H1 (cell line): ENCODE measurements around the gene CDK9. TPM values are rescaled to one million over a fixed set of nuclear protein-coding genes. Genes with fewer than 3 reads are reported as not detected.

Experiments used
- CTCF ChIA-PET: fragments of 300-600 bp; sonication (Branson Sonifier 250); formaldehyde crosslinking; loops from one replicate; lab custom pipeline; 2021; ENCODE audit not compliant: partially characterized antibody; lab: Charles Lee
- POLR2A ChIA-PET: fragments of 300-600 bp; sonication (Branson Sonifier 250); formaldehyde crosslinking; loops from one replicate; lab custom pipeline; 2021; ENCODE audit warnings: inconsistent platforms; ENCODE audit not compliant: partially characterized antibody; lab: Charles Lee
- DNase-seq, 2 experiments: peaks; one replicate each; pipeline versions ENCODE4 v3.0.0 to v3.0.0-alpha.2; 2010 to 2022; ENCODE audit warnings: low spot score in 2 of 2, low read depth in 1 of 2, mixed read lengths in 1 of 2
- FAIRE-seq: peaks from 2 replicates; lab custom pipeline; 2011; peaks lifted over from hg19 to GRCh38; lab: Jason Lieb, UNC
- H2AFZ ChIP-seq: 2 replicates; pipeline ENCODE4 v1.8.1; 2012; ENCODE audit warnings: low read length, inconsistent platforms
- H2AK5ac ChIP-seq: 2 replicates; pipeline ENCODE4 v1.6.1; 2013; ENCODE audit warnings: low read depth, low read length
- H2BK120ac ChIP-seq: replicated peaks from 2 replicates; pipeline ENCODE3; 2013; ENCODE audit warnings: low read depth, low read length, inconsistent platforms
- H2BK12ac ChIP-seq: 2 replicates; pipeline ENCODE4 v1.6.1; 2013; ENCODE audit warnings: low read depth, low read length
- H2BK15ac ChIP-seq: 2 replicates; pipeline ENCODE4 v1.6.1; 2013; ENCODE audit warnings: low read length
- H2BK20ac ChIP-seq: 2 replicates; pipeline ENCODE4 v1.6.1; 2013; ENCODE audit warnings: low read length
- H2BK5ac ChIP-seq: 2 replicates; pipeline ENCODE4 v1.6.1; 2013; ENCODE audit warnings: low read depth, low read length
- H3K14ac ChIP-seq: 2 replicates; pipeline ENCODE4 v1.6.1; 2013; ENCODE audit warnings: inconsistent platforms; ENCODE audit not compliant: insufficient read length
- H3K18ac ChIP-seq: 2 replicates; pipeline ENCODE4 v1.6.1; 2013; ENCODE audit warnings: low read length; ENCODE audit errors: extremely low read depth
- H3K23ac ChIP-seq: 2 replicates; pipeline ENCODE4 v1.6.1; 2013; ENCODE audit warnings: inconsistent platforms; ENCODE audit not compliant: insufficient read length
- H3K23me2 ChIP-seq: 2 replicates; pipeline ENCODE4 v1.6.1; 2013; ENCODE audit warnings: low read depth, low read length
- H3K27ac ChIP-seq: 2 replicates; pipeline ENCODE4 v1.6.1; 2011; ENCODE audit warnings: low read depth, low read length, inconsistent platforms
- H3K27me3 ChIP-seq, 4 experiments: replicated peaks in 1 of 4; 1 replicate in 1 of 4; 2 replicates in 3 of 4; pipeline versions ENCODE4 v1.6.1 to v1.8.1; 2011 to 2013; ENCODE audit warnings: low read length in 3 of 4, mild to moderate bottlenecking in 3 of 4, inconsistent platforms in 2 of 4, mixed read lengths in 2 of 4, moderate library complexity in 1 of 4; ENCODE audit not compliant: control insufficient read depth in 3 of 4, insufficient read depth in 3 of 4; ENCODE audit errors: extremely low read depth in 1 of 4
- H3K36me3 ChIP-seq, 4 experiments: 2 replicates each; pipeline versions ENCODE4 v1.6.1 to v1.8.1; 2011 to 2013; ENCODE audit warnings: mild to moderate bottlenecking in 4 of 4, low read length in 3 of 4, moderate library complexity in 2 of 4, control low read depth in 1 of 4, inconsistent platforms in 1 of 4; ENCODE audit not compliant: insufficient read depth in 4 of 4, control insufficient read depth in 2 of 4
- H3K4ac ChIP-seq: replicated peaks from 2 replicates; pipeline ENCODE3; 2013; ENCODE audit warnings: low read length, low read depth, mixed read lengths, inconsistent platforms; ENCODE audit not compliant: insufficient read length
- H3K4me1 ChIP-seq, 4 experiments: replicated peaks in 1 of 4; 1 replicate in 1 of 4; 2 replicates in 3 of 4; pipeline versions ENCODE4 v1.6.1 to v1.8.1; 2011 to 2013; ENCODE audit warnings: low read length in 3 of 4, inconsistent platforms in 2 of 4, mixed read lengths in 1 of 4; ENCODE audit not compliant: insufficient read depth in 4 of 4, control insufficient read depth in 3 of 4
- H3K4me2 ChIP-seq, 2 experiments: 2 replicates each; pipeline versions ENCODE4 v1.6.1 to v1.8.1; 2011 to 2013; ENCODE audit warnings: low read depth in 2 of 2, low read length in 2 of 2, control low read depth in 1 of 2, inconsistent platforms in 1 of 2, mild to moderate bottlenecking in 1 of 2; ENCODE audit not compliant: insufficient read depth in 1 of 2
- H3K4me3 ChIP-seq, 4 experiments: fragments of 200-600, 300-600 bp in 1 of 4; sonication (generic), shearing (Covaris generic), sonication (Bioruptor Twin) in 1 of 4; 2 replicates each; pipeline versions ENCODE4 v1.5.1 to v1.8.1; 2011 to 2016; ENCODE audit warnings: low read length in 4 of 4, low read depth in 3 of 4, control low read depth in 2 of 4, inconsistent platforms in 2 of 4, mild to moderate bottlenecking in 2 of 4, mixed read lengths in 1 of 4, moderate library complexity in 1 of 4; ENCODE audit not compliant: insufficient read depth in 2 of 4; ENCODE audit errors: extremely low read depth in 1 of 4
- H3K56ac ChIP-seq: replicated peaks from 2 replicates; pipeline ENCODE3; 2013; ENCODE audit warnings: low read depth, mild to moderate bottlenecking, mixed read lengths, low read length, inconsistent platforms; ENCODE audit not compliant: insufficient read length
- H3K79me1 ChIP-seq: 2 replicates; pipeline ENCODE4 v1.6.1; 2013; ENCODE audit warnings: low read depth, low read length, control low read depth
- H3K79me2 ChIP-seq, 2 experiments: 2 replicates each; pipeline versions ENCODE4 v1.6.1 to v1.8.1; 2012 to 2013; ENCODE audit warnings: low read length in 2 of 2, mild to moderate bottlenecking in 2 of 2, inconsistent platforms in 1 of 2; ENCODE audit not compliant: insufficient read depth in 2 of 2, control insufficient read depth in 1 of 2
- H3K9ac ChIP-seq, 4 experiments: replicated peaks in 1 of 4; 1 replicate in 1 of 4; 2 replicates in 3 of 4; pipeline versions ENCODE4 v1.6.1 to v1.8.1; 2011 to 2013; ENCODE audit warnings: low read depth in 3 of 4, low read length in 3 of 4, control low read depth in 2 of 4, mild to moderate bottlenecking in 2 of 4, moderate library complexity in 2 of 4, inconsistent platforms in 1 of 4; ENCODE audit errors: extremely low read depth in 1 of 4
- H3K9me3 ChIP-seq, 2 experiments: 2 replicates each; pipeline versions ENCODE4 v1.6.1 to v1.8.1; 2012 to 2013; ENCODE audit warnings: mild to moderate bottlenecking in 2 of 2, moderate library complexity in 2 of 2, control low read depth in 1 of 2, inconsistent platforms in 1 of 2, low read depth in 1 of 2, low read length in 1 of 2, mixed read lengths in 1 of 2; ENCODE audit not compliant: insufficient read depth in 2 of 2
- H4K20me1 ChIP-seq, 2 experiments: replicated peaks in 1 of 2; 2 replicates each; pipeline versions ENCODE3 to v1.8.1; 2011 to 2013; ENCODE audit warnings: inconsistent platforms in 2 of 2, low read length in 2 of 2, mild to moderate bottlenecking in 1 of 2; ENCODE audit not compliant: insufficient read depth in 2 of 2, control insufficient read depth in 1 of 2
- H4K5ac ChIP-seq: 2 replicates; pipeline ENCODE4 v1.6.1; 2013; ENCODE audit warnings: low read length, low read depth, mixed read lengths, inconsistent platforms; ENCODE audit not compliant: insufficient read length
- H4K8ac ChIP-seq: 2 replicates; pipeline ENCODE4 v1.8.0; 2013; ENCODE audit warnings: mild to moderate bottlenecking, moderate library complexity, low read length, inconsistent platforms; ENCODE audit not compliant: insufficient read depth; ENCODE audit errors: extremely low read depth
- H4K91ac ChIP-seq: replicated peaks from 2 replicates; pipeline ENCODE3; 2013; ENCODE audit warnings: low read length, mixed read lengths, inconsistent platforms; ENCODE audit not compliant: insufficient read length
- RNF2 ChIP-seq: fragments of 200-900, 300-1000 bp; sonication (generic); IDR thresholded peaks from 2 replicates; pipeline ENCODE4 v1.7.1; 2016; ENCODE audit warnings: borderline replicate concordance, low read depth, mild to moderate bottlenecking, antibody characterized with exemption, low read length; ENCODE audit not compliant: poor library complexity, severe bottlenecking; ENCODE audit errors: missing control alignments
- YY1 ChIP-seq: IDR thresholded peaks from 2 replicates; pipeline ENCODE4 v1.6.1; 2011; ENCODE audit warnings: low read depth, mild to moderate bottlenecking, low read length
- WGBS, 2 experiments: shearing (Covaris generic) in 1 of 2; methylation state at CpG; one replicate each; pipeline versions ENCODE4 v1.1.6 to v1.1.7; 2013 to 2015; ENCODE audit warnings: low lambda C conversion rate in 2 of 2, mixed read lengths in 2 of 2, inconsistent platforms in 1 of 2, low coverage in 1 of 2, missing lambda C conversion rate in 1 of 2; ENCODE audit not compliant: insufficient replicate concordance in 2 of 2, insufficient coverage in 1 of 2, insufficient read length in 1 of 2; ENCODE audit errors: extremely low coverage in 1 of 2, missing lambda C conversion rate in 1 of 2; 5-methylcytosine and 5-hydroxymethylcytosine counted together
- polyA plus RNA-seq, 7 experiments: library from polyadenylated mRNA; depleted of rRNA in 3 of 7; stranded (reverse) in 5 of 7; unstranded in 2 of 7; fragments of >200 nt in 5 of 7; fragments of 200-250 nt in 2 of 7; gene quantifications; 1 replicate in 5 of 7; 2 replicates in 1 of 7; 4 replicates in 1 of 7; pipeline versions ENCODE4 v1.2.1 to v1.2.3, GENCODE V29; 2011 to 2013; ENCODE audit warnings: missing spikeins in 2 of 7, mixed read lengths in 2 of 7
- total RNA-seq: library from RNA; stranded (reverse); fragmentation: NEBNext Ultra II Directional; extraction: Animal tissue kit (Norgen Biotek cat#: 25700); gene quantifications from 2 replicates; pipeline ENCODE4 v1.2.1, GENCODE V29; 2021

CDK9 gene
- total and polyA plus RNA-seq, 2 of the 8 experiments (the other 6 are each of a cell fraction or from before 2014, with no cell fraction given): 69.1 to 87.5 TPM

DNA sequence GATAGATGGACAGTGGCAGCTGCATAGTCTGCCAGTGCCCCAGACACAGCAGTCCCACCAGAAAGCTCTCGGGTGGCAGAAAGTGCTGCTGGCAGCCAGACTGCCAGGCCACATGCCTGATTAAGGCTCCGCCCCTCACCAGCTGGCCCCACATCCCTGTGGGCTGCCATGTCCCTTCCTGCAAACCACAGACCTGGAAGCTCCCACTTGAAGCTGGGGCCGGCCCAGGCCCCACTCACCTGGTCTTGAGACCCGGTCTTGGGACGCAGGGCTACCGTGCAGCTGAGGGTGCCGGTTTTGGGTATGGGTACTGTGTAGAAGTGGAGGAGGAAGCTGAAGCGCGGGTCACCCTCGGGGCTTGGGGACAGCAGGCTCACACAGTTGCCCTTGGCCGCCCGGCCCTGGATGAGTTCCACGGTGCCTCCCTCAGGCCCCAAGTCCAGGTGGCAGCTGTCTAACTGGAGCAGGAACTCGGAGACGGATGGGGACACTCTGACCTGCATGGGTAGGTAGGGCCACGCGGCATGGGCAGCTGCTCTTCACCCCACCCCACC is 32.1 kb downstream of the CDK9 start:
- Histone ChIP-seq H3K23me2 (no peaks in the 10 kb centered on the region), H3K18ac (no peak overlapping the region), H4K20me1 (peaks cover 2 to 9% of the 10 kb centered on the region in 2 experiments), H2BK20ac (no peak overlapping the region), H3K36me3 (peaks cover 9 to 15% (median 13%) of the 10 kb centered on the region in 4 experiments; a peak in 7 of 8 replicates), H3K4ac (no peak overlapping the region), H3K14ac (no peak overlapping the region), H2BK5ac (no peak overlapping the region), H3K27ac (no peak overlapping the region), H3K4me3 (no peak overlapping the region), H2AFZ (no peak overlapping the region), H2AK5ac (no peak overlapping the region), H4K5ac (no peak overlapping the region), H3K27me3 (no peaks in the 10 kb centered on the region), H3K79me2 (no peaks in the 10 kb centered on the region), H2BK12ac (no peak overlapping the region), H3K9me3 (no peaks in the 10 kb centered on the region), H2BK15ac (no peak overlapping the region), H4K8ac (no peak overlapping the region), H4K91ac (no peak overlapping the region), H3K56ac (no peak overlapping the region), H3K23ac (no peak overlapping the region), H3K4me1 (no peaks in the 10 kb centered on the region), H3K9ac (no peak overlapping the region), H3K4me2 (no peak overlapping the region), H2BK120ac (no peak overlapping the region), H3K79me1 (0 out of 2 replicates have a peak, but pooled peaks cover 1% of the 10 kb centered on the region)
- TF ChIP-seq RNF2 (no peak), YY1 (no peak)
- WGBS, 2 experiments: 91% methylated on average over 17 of the region's 17 CpGs; no CpG with 5 or more reads in 1 of the 2 experiments
- ChIA-PET CTCF (interaction anchor here (0.9 to 3.5 kb wide), 8 partner anchors 8 to 103 kb away, joined by 3 to 26 read pairs (median 5); partner anchors contain the start of gene TOR2A), POLR2A (interaction anchor here (0.6 to 6.7 kb wide), 15 partner anchors 7 to 282 kb away, joined by 3 to 34 read pairs (median 4); partner anchors contain the start of gene FPGS)
- no peak for FAIRE-seq
- DNase-seq: no peak
